Measurements from ENCODE around the gene ECHDC1. TPM values are rescaled to one million over a fixed set of nuclear protein-coding genes. Genes with fewer than 3 reads are reported as not detected.

Gene ECHDC1
- polyA plus RNA-seq, 1 donor from 2014 or later, result 95.7 TPM

- Histone ChIP-seq H3K9ac (ENCODE audit: low read length) (no peak overlapping the region), H3K4me3 (ENCODE audit: low read length) (no peak overlapping the region), H3K27me3 (ENCODE audit: insufficient read depth, low read depth, low read length) (no peaks in the 10 kb centered on the region), H3K36me3 (ENCODE audit: insufficient read depth, low read length) (no peaks in the 10 kb centered on the region), H3K79me2 (replicated peaks; ENCODE audit: insufficient read depth, low read length) (no peaks in the 10 kb centered on the region), H3K9me3 (ENCODE audit: low read length) (no peaks in the 10 kb centered on the region), H3K9me2 (ENCODE audit: insufficient read depth, low read length) (no peaks in the 10 kb centered on the region), H3F3A (ENCODE audit: insufficient read depth, low read length, poor library complexity, severe bottlenecking) (no peaks in the 10 kb centered on the region), H3K4me2 (ENCODE audit: low read length) (no peak overlapping the region), H2AFZ (ENCODE audit: low read depth, low read length) (no peak overlapping the region), H3K27ac (ENCODE audit: low read length) (no peak overlapping the region), H4K20me1 (ENCODE audit: insufficient read depth) (no peaks in the 10 kb centered on the region)
- TF ChIP-seq EP300 (conservative IDR thresholded peaks at IDR 0.05; ENCODE audit: poor library complexity, severe bottlenecking) (no peak), TAF1 (IDR thresholded peaks at IDR 0.05; ENCODE audit: low read depth) (no peak), REST (IDR thresholded peaks at IDR 0.05; ENCODE audit: borderline replicate concordance) (no peak), SMC3 (conservative IDR thresholded peaks at IDR 0.05; ENCODE audit: poor library complexity) (no peak), MXI1 (conservative IDR thresholded peaks at IDR 0.05; ENCODE audit: poor library complexity, severe bottlenecking) (no peak), EZH2 (IDR thresholded peaks at IDR 0.05; ENCODE audit: borderline replicate concordance, insufficient read depth, low read length, poor library complexity, severe bottlenecking) (no peak)
Observed at GRCh38 chr6:127301199-127301700, 42.2 kb downstream of the ECHDC1 start.

GRCh38 chr6:127300411-127300810 is 43.0 kb downstream of the ECHDC1 start:
- Histone ChIP-seq H2AFZ (ENCODE audit: low read depth, low read length) (no peak overlapping the region), H4K20me1 (ENCODE audit: insufficient read depth) (no peaks in the 10 kb centered on the region), H3K4me3 (ENCODE audit: low read length) (no peak overlapping the region), H3K9me2 (ENCODE audit: insufficient read depth, low read length) (no peaks in the 10 kb centered on the region), H3K4me2 (ENCODE audit: low read length) (no peak overlapping the region), H3K27ac (ENCODE audit: low read length) (no peak overlapping the region), H3K9ac (ENCODE audit: low read length) (no peak overlapping the region), H3F3A (ENCODE audit: insufficient read depth, low read length, poor library complexity, severe bottlenecking) (no peaks in the 10 kb centered on the region), H3K79me2 (replicated peaks; ENCODE audit: insufficient read depth, low read length) (no peaks in the 10 kb centered on the region), H3K9me3 (ENCODE audit: low read length) (no peaks in the 10 kb centered on the region), H3K27me3 (ENCODE audit: insufficient read depth, low read depth, low read length) (no peaks in the 10 kb centered on the region), H3K36me3 (ENCODE audit: insufficient read depth, low read length) (no peaks in the 10 kb centered on the region)
- TF ChIP-seq SMC3 (conservative IDR thresholded peaks at IDR 0.05; ENCODE audit: poor library complexity) (no peak), CTCF (IDR thresholded peaks at IDR 0.05; ENCODE audit: poor library complexity, severe bottlenecking) (no peak), EZH2 (IDR thresholded peaks at IDR 0.05; ENCODE audit: borderline replicate concordance, insufficient read depth, low read length, poor library complexity, severe bottlenecking) (no peak), EP300 (conservative IDR thresholded peaks at IDR 0.05; ENCODE audit: poor library complexity, severe bottlenecking) (no peak), TAF1 (IDR thresholded peaks at IDR 0.05; ENCODE audit: low read depth) (no peak), MXI1 (conservative IDR thresholded peaks at IDR 0.05; ENCODE audit: poor library complexity, severe bottlenecking) (no peak), RAD21 (conservative IDR thresholded peaks at IDR 0.05) (no peak), POLR2AphosphoS5 (IDR thresholded peaks at IDR 0.05) (no peak), REST (IDR thresholded peaks at IDR 0.05; ENCODE audit: borderline replicate concordance) (no peak)

Data from neural cell (in vitro differentiated cells).